ENCODE measurements around the gene NVL. TPM values are rescaled to one million over a fixed set of nuclear protein-coding genes. Genes with fewer than 3 reads are reported as not detected.
A peak's percentile ranks its signal among the peaks of the same experiment; 100 is the strongest.

NVL gene
- total RNA-seq, 1 donor from 2014 or later = 36.9 TPM

GRCh38 chr1:224189561-224189960, 140.4 kb downstream of the NVL start:
- Mint-ChIP-seq H3K27me3 (ENCODE audit: unreplicated experiment) (no peaks in the 10 kb centered on the region), H3K4me3 (ENCODE audit: unreplicated experiment) (no peak overlapping the region), H3K27ac (ENCODE audit: unreplicated experiment) (no peak overlapping the region), H3K4me1 (ENCODE audit: low read depth, unreplicated experiment) (peaks cover 4% of the 10 kb centered on the region), H3K9me3 (ENCODE audit: unreplicated experiment) (peaks cover 2% of the 10 kb centered on the region), H3K36me3 (ENCODE audit: unreplicated experiment) (peaks cover 4% of the 10 kb centered on the region)
- TF ChIP-seq CTCF (IDR thresholded peaks at IDR 0.05; ENCODE audit: partially characterized antibody, unreplicated experiment) = no peak
- no peak for DNase-seq

- Mint-ChIP-seq H3K27ac (ENCODE audit: unreplicated experiment) (no peak overlapping the region), H3K4me3 (ENCODE audit: unreplicated experiment) (no peak overlapping the region), H3K9me3 (ENCODE audit: unreplicated experiment) (peaks cover 8% of the 10 kb centered on the region), H3K4me1 (ENCODE audit: low read depth, unreplicated experiment) (peaks cover 8% of the 10 kb centered on the region), H3K36me3 (ENCODE audit: unreplicated experiment) (no peaks in the 10 kb centered on the region), H3K27me3 (ENCODE audit: unreplicated experiment) (peaks cover 2% of the 10 kb centered on the region)
- no peak for TF ChIP-seq CTCF (IDR thresholded peaks at IDR 0.05; ENCODE audit: partially characterized antibody, unreplicated experiment)
- DNase-seq = no peak
Measured at GRCh38 chr1:224188286-224188685, 141.7 kb downstream of the NVL start.

GRCh38 chr1:224185208-224185607, 144.8 kb downstream of the NVL start:
- Mint-ChIP-seq H3K4me3 (ENCODE audit: unreplicated experiment) (peak overlapping the region; percentile 94), H3K9me3 (ENCODE audit: unreplicated experiment) (peaks cover 15% of the 10 kb centered on the region), H3K27me3 (ENCODE audit: unreplicated experiment) (peaks cover 10% of the 10 kb centered on the region), H3K27ac (ENCODE audit: unreplicated experiment) (peak overlapping the region; percentile 94), H3K4me1 (ENCODE audit: low read depth, unreplicated experiment) (peaks cover 14% of the 10 kb centered on the region), H3K36me3 (ENCODE audit: unreplicated experiment) (no peaks in the 10 kb centered on the region)
- no peak for TF ChIP-seq CTCF (IDR thresholded peaks at IDR 0.05; ENCODE audit: partially characterized antibody, unreplicated experiment)
- DNase-seq = no peak

- H3K36me3 Mint-ChIP-seq (ENCODE audit: unreplicated experiment) = no peaks in the 10 kb centered on the region
- peaks cover 14% of the 10 kb centered on the region for H3K4me1 Mint-ChIP-seq (ENCODE audit: low read depth, unreplicated experiment)
- DNase-seq = peak; percentile 69
- no peak for TF ChIP-seq CTCF (IDR thresholded peaks at IDR 0.05; ENCODE audit: partially characterized antibody, unreplicated experiment)
- H3K27me3 Mint-ChIP-seq (ENCODE audit: unreplicated experiment) = peaks cover 10% of the 10 kb centered on the region
- peak overlapping the region; percentile 94 for H3K27ac Mint-ChIP-seq (ENCODE audit: unreplicated experiment)
- H3K9me3 Mint-ChIP-seq (ENCODE audit: unreplicated experiment) = peaks cover 15% of the 10 kb centered on the region
- peak overlapping the region; percentile 94 for H3K4me3 Mint-ChIP-seq (ENCODE audit: unreplicated experiment)
Measured at GRCh38 chr1:224183591-224184312, 146.2 kb downstream of the NVL start.

- peaks cover 15% of the 10 kb centered on the region for H3K9me3 Mint-ChIP-seq (ENCODE audit: unreplicated experiment)
- peak within 1 kb of the TSS; percentile 94 for H3K4me3 Mint-ChIP-seq (ENCODE audit: unreplicated experiment)
- H3K27ac Mint-ChIP-seq (ENCODE audit: unreplicated experiment) = peak within 1 kb of the TSS; percentile 94
- H3K36me3 Mint-ChIP-seq (ENCODE audit: unreplicated experiment) = no peaks in the 10 kb centered on the region
- peaks cover 10% of the 10 kb centered on the region for H3K27me3 Mint-ChIP-seq (ENCODE audit: unreplicated experiment)
- peaks cover 14% of the 10 kb centered on the region for H3K4me1 Mint-ChIP-seq (ENCODE audit: low read depth, unreplicated experiment)
- DNase-seq = peak; percentile 89
- TF ChIP-seq CTCF (IDR thresholded peaks at IDR 0.05; ENCODE audit: partially characterized antibody, unreplicated experiment) = no peak
Measured at GRCh38 chr1:224182866-224183590, 146.9 kb downstream of the NVL start, which contains the start of gene DEGS1. Gene DEGS1, plus strand, starts transcription at chr1:224183240. Its CDS starts 97 bp downstream, at chr1:224183337.
